Keratinocyte (primary cell): ENCODE results near the gene PRR33. TPM values are rescaled to one million over a fixed set of nuclear protein-coding genes. Genes with fewer than 3 reads are reported as not detected.

Experiments
- DNase-seq: peaks from one replicate; pipeline ENCODE4 v3.0.0-alpha.2; 2011; ENCODE audit warnings: low read depth, missing footprints, low spot score
- FAIRE-seq: peaks from 2 replicates; lab custom pipeline; 2011; peaks lifted over from hg19 to GRCh38; lab: Jason Lieb, UNC
- H2AFZ ChIP-seq: 2 replicates; pipeline ENCODE4 v1.6.0; 2012; ENCODE audit warnings: low read length, control low read depth, inconsistent platforms; ENCODE audit not compliant: control insufficient read depth
- H3K27ac ChIP-seq: 2 replicates; pipeline ENCODE4 v1.5.1; 2011; ENCODE audit warnings: low read length; ENCODE audit not compliant: control insufficient read depth, insufficient read depth
- H3K27me3 ChIP-seq: 3 replicates; pipeline ENCODE4 v1.6.0; 2011; ENCODE audit warnings: low read length; ENCODE audit not compliant: control insufficient read depth, insufficient read depth; ENCODE audit errors: extremely low read depth
- H3K36me3 ChIP-seq, 2 experiments: 2 replicates in 1 of 2; 3 replicates in 1 of 2; pipeline ENCODE4 v1.5.1; 2011; ENCODE audit warnings: low read length in 2 of 2, mild to moderate bottlenecking in 1 of 2; ENCODE audit not compliant: control insufficient read depth in 2 of 2, insufficient read depth in 2 of 2; ENCODE audit errors: extremely low read depth in 1 of 2
- H3K4me1 ChIP-seq: 3 replicates; pipeline ENCODE4 v1.5.1; 2011; ENCODE audit warnings: low read length; ENCODE audit not compliant: control insufficient read depth, insufficient read depth; ENCODE audit errors: extremely low read depth
- H3K4me2 ChIP-seq: 3 replicates; pipeline ENCODE4 v1.6.0; 2011; ENCODE audit warnings: low read depth, low read length; ENCODE audit not compliant: control insufficient read depth, insufficient read depth; ENCODE audit errors: extremely low read depth
- H3K4me3 ChIP-seq, 3 experiments: fragments of 200-600 bp in 1 of 3; sonication (generic) in 1 of 3; 2 replicates in 2 of 3; 3 replicates in 1 of 3; pipeline ENCODE4 v1.5.1; 2011 to 2016; ENCODE audit warnings: low read length in 3 of 3, mild to moderate bottlenecking in 3 of 3, control low read depth in 2 of 3, inconsistent platforms in 1 of 3, low read depth in 1 of 3, mixed read lengths in 1 of 3, mixed run types in 1 of 3, moderate library complexity in 1 of 3; ENCODE audit not compliant: control insufficient read depth in 2 of 3, insufficient read depth in 2 of 3; ENCODE audit errors: extremely low read depth in 1 of 3
- H3K79me2 ChIP-seq: 2 replicates; pipeline ENCODE4 v1.6.0; 2012; ENCODE audit warnings: low read length; ENCODE audit not compliant: control insufficient read depth, insufficient read depth
- H3K9ac ChIP-seq: 3 replicates; pipeline ENCODE4 v1.6.0; 2011; ENCODE audit warnings: low read length; ENCODE audit not compliant: control insufficient read depth, insufficient read depth; ENCODE audit errors: extremely low read depth
- H3K9me1 ChIP-seq: 3 replicates; pipeline ENCODE4 v1.6.0; 2011; ENCODE audit warnings: low read length; ENCODE audit not compliant: control insufficient read depth, insufficient read depth; ENCODE audit errors: extremely low read depth
- H3K9me3 ChIP-seq: 2 replicates; pipeline ENCODE4 v1.5.1; 2012; ENCODE audit warnings: low read depth, low read length; ENCODE audit not compliant: control insufficient read depth
- H4K20me1 ChIP-seq: 3 replicates; pipeline ENCODE4 v1.6.0; 2011; ENCODE audit warnings: low read length; ENCODE audit not compliant: control insufficient read depth, insufficient read depth; ENCODE audit errors: extremely low read depth
- EZH2 ChIP-seq: IDR thresholded peaks from one replicate; pipeline ENCODE4 v1.6.1; 2012; ENCODE audit warnings: inconsistent platforms, mild to moderate bottlenecking, low read length, moderate library complexity
- dilution Hi-C: fragments of 300-500 bp; cut with MboI; formaldehyde crosslinking; loops from one replicate; pipeline ENCODE4 v1.7.0; 2020; ENCODE audit warnings: low sequenced_read_pairs; ENCODE audit not compliant: extremely low pct_ligation_motif_present
- polyA plus RNA-seq, 5 experiments: library from polyadenylated mRNA; depleted of rRNA in 3 of 5; stranded (reverse) in 3 of 5; stranded (forward) in 1 of 5; unstranded in 1 of 5; fragments of >200 nt; gene quantifications; 1 replicate in 1 of 5; 2 replicates in 3 of 5; 3 replicates in 1 of 5; pipeline versions ENCODE4 v1.2.1 to v1.2.3, GENCODE V29; 2011 to 2012; ENCODE audit warnings: missing spikeins in 2 of 5, low read depth in 1 of 5, low replicate concordance in 1 of 5
- TF ChIP-seq, protein P1 (sequence below), 3 experiments: IDR thresholded peaks in 1 of 3; conservative IDR thresholded peaks in 1 of 3; optimal IDR thresholded peaks in 1 of 3; 2 replicates in 2 of 3; 3 replicates in 1 of 3; pipeline versions ENCODE3 to v1.5.1; 2011; ENCODE audit warnings: low read length in 3 of 3, mild to moderate bottlenecking in 3 of 3, moderate library complexity in 2 of 3, control low read depth in 1 of 3, inconsistent platforms in 1 of 3; ENCODE audit not compliant: insufficient read depth in 2 of 3; ENCODE audit errors: extremely low read depth in 1 of 3

Gene PRR33
- polyA plus RNA-seq, 1 donor (not counting 4 experiments of a cell fraction or from before 2014, with no cell fraction given): not detected

DNA sequence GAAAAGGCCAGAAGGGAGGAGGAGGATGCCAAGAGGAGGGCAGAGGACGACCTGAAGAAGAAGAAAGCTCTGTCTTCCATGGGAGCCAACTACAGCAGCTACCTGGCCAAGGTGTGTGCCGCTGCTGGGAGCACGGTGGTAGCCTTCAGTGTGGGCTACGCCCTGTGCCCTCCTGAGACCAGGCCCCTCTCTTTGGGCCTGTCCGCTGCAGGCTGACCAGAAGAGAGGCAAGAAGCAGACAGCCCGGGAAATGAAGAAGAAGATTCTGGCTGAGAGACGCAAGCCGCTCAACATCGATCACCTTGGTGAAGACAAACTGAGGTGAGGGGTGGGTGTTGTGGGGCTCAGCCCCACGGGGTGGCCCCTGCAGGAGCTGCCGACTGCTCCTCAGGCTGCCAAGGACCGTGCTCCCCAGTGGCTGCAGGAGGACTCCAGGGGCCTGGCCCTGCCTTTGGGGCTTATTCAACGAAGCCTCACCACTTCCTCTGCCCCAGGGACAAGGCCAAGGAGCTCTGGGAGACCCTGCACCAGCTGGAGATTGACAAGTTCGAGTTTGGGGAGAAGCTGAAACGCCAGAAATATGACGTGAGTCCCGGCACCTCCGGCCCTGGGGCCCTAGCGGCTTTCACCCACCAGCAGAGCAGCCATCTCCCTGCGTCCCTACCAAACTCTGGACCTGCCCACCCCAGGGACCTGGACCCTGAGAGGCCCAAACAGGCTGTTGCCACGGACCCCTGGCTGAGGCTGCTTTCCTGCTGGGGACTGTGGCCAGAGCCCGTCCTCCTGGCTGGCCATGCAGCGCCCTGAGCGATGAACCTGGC, 42.9 kb upstream of the PRR33 start:
- dilution Hi-C loops: no loop called here
- H3K9me1 ChIP-seq: no peaks in the 10 kb centered on the region
- H3K36me3 ChIP-seq: no peaks in the 10 kb centered on the region
- FAIRE-seq (no peak), DNase-seq (no peak)
- no peak for TF ChIP-seq EZH2
- TF ChIP-seq, protein P1, sequence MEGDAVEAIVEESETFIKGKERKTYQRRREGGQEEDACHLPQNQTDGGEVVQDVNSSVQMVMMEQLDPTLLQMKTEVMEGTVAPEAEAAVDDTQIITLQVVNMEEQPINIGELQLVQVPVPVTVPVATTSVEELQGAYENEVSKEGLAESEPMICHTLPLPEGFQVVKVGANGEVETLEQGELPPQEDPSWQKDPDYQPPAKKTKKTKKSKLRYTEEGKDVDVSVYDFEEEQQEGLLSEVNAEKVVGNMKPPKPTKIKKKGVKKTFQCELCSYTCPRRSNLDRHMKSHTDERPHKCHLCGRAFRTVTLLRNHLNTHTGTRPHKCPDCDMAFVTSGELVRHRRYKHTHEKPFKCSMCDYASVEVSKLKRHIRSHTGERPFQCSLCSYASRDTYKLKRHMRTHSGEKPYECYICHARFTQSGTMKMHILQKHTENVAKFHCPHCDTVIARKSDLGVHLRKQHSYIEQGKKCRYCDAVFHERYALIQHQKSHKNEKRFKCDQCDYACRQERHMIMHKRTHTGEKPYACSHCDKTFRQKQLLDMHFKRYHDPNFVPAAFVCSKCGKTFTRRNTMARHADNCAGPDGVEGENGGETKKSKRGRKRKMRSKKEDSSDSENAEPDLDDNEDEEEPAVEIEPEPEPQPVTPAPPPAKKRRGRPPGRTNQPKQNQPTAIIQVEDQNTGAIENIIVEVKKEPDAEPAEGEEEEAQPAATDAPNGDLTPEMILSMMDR (optimal IDR thresholded peaks at IDR 0.05 in 1 of 3, IDR thresholded peaks at IDR 0.05 in 1 of 3, conservative IDR thresholded peaks at IDR 0.05 in 1 of 3; ENCODE audit: extremely low read depth in 1 of 3, insufficient read depth in 2 of 3, low read length in 3 of 3): no peak
- no peaks in the 10 kb centered on the region for H3K79me2 ChIP-seq
- H3K9me3 ChIP-seq: no peaks in the 10 kb centered on the region
- H3K9ac ChIP-seq: no peak overlapping the region
- H3K4me2 ChIP-seq: no peak overlapping the region
- H3K27me3 ChIP-seq: no peaks in the 10 kb centered on the region
- H2AFZ ChIP-seq: no peak overlapping the region
- H3K4me3 ChIP-seq: no peak overlapping the region
- no peak overlapping the region for H3K27ac ChIP-seq
- no peaks in the 10 kb centered on the region for H4K20me1 ChIP-seq
- H3K4me1 ChIP-seq: no peaks in the 10 kb centered on the region

DNA sequence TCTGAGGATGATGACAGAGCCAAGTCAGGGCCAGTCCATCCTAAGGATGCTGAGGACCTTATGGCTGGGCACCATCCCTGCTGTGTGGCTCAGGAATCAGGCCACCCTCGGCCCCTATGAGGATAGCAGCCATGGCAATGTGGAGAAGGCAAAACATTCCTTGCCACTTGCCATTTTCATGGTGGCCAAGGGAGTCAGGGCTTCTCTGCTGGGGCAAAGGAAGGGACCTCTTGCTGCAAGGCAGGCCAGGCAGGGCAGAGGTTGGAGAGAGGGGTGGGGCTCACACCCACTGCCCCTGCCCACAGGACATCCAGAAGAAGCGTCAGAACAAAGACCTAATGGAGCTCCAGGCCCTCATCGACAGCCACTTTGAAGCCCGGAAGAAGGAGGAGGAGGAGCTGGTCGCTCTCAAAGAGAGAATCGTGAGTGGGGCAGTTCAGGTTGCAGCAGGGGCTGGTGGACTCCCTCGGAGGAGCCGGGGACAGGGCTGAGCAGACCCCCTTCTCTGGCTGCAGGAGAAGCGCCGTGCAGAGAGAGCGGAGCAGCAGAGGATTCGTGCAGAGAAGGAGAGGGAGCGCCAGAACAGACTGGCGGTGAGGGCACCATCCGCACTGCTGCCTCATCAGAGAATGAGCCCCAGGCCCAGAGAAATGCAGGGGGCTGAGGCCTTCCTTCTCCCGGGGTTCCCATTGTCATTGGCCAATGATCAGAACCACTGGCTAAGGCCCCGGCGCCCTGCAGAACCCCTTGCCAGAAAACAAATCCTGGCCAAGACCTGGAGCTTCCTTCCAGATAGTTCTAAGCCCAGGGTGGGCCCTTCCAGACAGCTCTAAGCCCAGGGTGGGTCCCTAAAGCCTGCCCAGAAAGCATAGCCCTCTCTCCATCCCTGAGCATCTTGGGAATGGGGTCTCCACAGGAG, 42.0 kb upstream of the PRR33 start:
- Histone ChIP-seq H3K9ac (no peak overlapping the region), H3K9me3 (no peaks in the 10 kb centered on the region), H3K27me3 (peaks cover 2% of the 10 kb centered on the region), H3K4me1 (no peaks in the 10 kb centered on the region), H3K79me2 (no peaks in the 10 kb centered on the region), H3K4me2 (no peak overlapping the region), H3K36me3 (no peaks in the 10 kb centered on the region), H3K9me1 (no peaks in the 10 kb centered on the region), H4K20me1 (no peaks in the 10 kb centered on the region), H3K27ac (no peak overlapping the region), H3K4me3 (no peak overlapping the region), H2AFZ (no peak overlapping the region)
- TF ChIP-seq EZH2: no peak
- TF ChIP-seq, protein P1 (optimal IDR thresholded peaks at IDR 0.05 in 1 of 3, IDR thresholded peaks at IDR 0.05 in 1 of 3, conservative IDR thresholded peaks at IDR 0.05 in 1 of 3; ENCODE audit: extremely low read depth in 1 of 3, insufficient read depth in 2 of 3, low read length in 3 of 3): no peak
- dilution Hi-C loops: no loop called here
- DNase-seq (no peak), FAIRE-seq (no peak)
